Spleen (tissue), 11 donors: ENCODE data around the gene TRAFD1. TPM values are rescaled to one million over a fixed set of nuclear protein-coding genes. Genes with fewer than 3 reads are reported as not detected.

Experiments used
- DNase-seq: peaks from one replicate; pipeline ENCODE4 v3.0.0-alpha.2; 2020
- H3K27ac ChIP-seq, 8 donors: fragments of 200-600 bp; sonication (generic) in 7 of 8; 1 replicate in 4 of 8; 2 replicates in 4 of 8; pipeline versions ENCODE4 v1.5.0 to v1.8.0; 2016 to 2021; ENCODE audit warnings: inconsistent platforms in 4 of 8, mild to moderate bottlenecking in 4 of 8, moderate library complexity in 1 of 8
- H3K27me3 ChIP-seq, 7 donors: fragments of 200-600 bp; sonication (generic) in 6 of 7; replicated peaks in 1 of 7; 1 replicate in 4 of 7; 2 replicates in 3 of 7; pipeline versions ENCODE4 v1.5.0 to v1.8.0; 2016 to 2021; ENCODE audit warnings: inconsistent platforms in 3 of 7, mild to moderate bottlenecking in 1 of 7
- H3K36me3 ChIP-seq, 6 donors: fragments of 200-600 bp; sonication (generic) in 5 of 6; 1 replicate in 4 of 6; 2 replicates in 2 of 6; pipeline versions ENCODE4 v1.5.0 to v1.8.0; 2016 to 2021; ENCODE audit warnings: inconsistent platforms in 2 of 6
- H3K4me1 ChIP-seq, 6 donors: fragments of 200-600 bp; sonication (generic) in 5 of 6; 1 replicate in 3 of 6; 2 replicates in 3 of 6; pipeline versions ENCODE4 v1.5.0 to v1.8.0; 2016 to 2021; ENCODE audit warnings: inconsistent platforms in 3 of 6
- H3K4me3 ChIP-seq, 8 donors: fragments of 200-600 bp; sonication (generic) in 7 of 8; 1 replicate in 4 of 8; 2 replicates in 4 of 8; pipeline versions ENCODE4 v1.5.0 to v1.8.0; 2016 to 2021; ENCODE audit warnings: inconsistent platforms in 4 of 8, mild to moderate bottlenecking in 4 of 8, moderate library complexity in 2 of 8
- H3K9me3 ChIP-seq, 8 donors: fragments of 200-600 bp; sonication (generic) in 7 of 8; 1 replicate in 4 of 8; 2 replicates in 4 of 8; pipeline versions ENCODE4 v1.5.0 to v1.8.0; 2016 to 2021; ENCODE audit warnings: inconsistent platforms in 4 of 8
- CTCF ChIP-seq, 11 experiments: fragments of 200-600 bp in 7 of 11; fragments of 450-650 bp in 4 of 11; sonication (generic) in 4 of 11; IDR thresholded peaks in 8 of 11; conservative IDR thresholded peaks in 3 of 11; 1 replicate in 7 of 11; 2 replicates in 4 of 11; pipeline versions ENCODE4 v1.4.0 to v1.8.0; 2016 to 2021; ENCODE audit warnings: antibody characterized with exemption in 11 of 11, inconsistent platforms in 4 of 11, mild to moderate bottlenecking in 1 of 11
- POLR2A ChIP-seq, 3 donors: fragments of 450-650 bp; IDR thresholded peaks; one replicate each; pipeline ENCODE4 v1.5.1; 2017; ENCODE audit warnings: antibody characterized with exemption in 3 of 3, mild to moderate bottlenecking in 1 of 3
- POLR2AphosphoS5 ChIP-seq, 3 donors: sonication (generic); formaldehyde crosslinking; IDR thresholded peaks; one replicate each; pipeline ENCODE4 v1.5.1; 2017; ENCODE audit warnings: antibody characterized with exemption in 3 of 3
- WGBS, 5 donors: extraction: QIAGEN DNeasy Blood & Tissue Kit in 3 of 5; methylation state at CpG; one replicate each; pipeline versions ENCODE4 v1.1.5 to v1.1.7; 2013 to 2018; 5-methylcytosine and 5-hydroxymethylcytosine counted together
- intact Hi-C: fragments of 100-400 bp; cut with DNase I; formaldehyde crosslinking; loops from one replicate; pipeline ENCODE4 v1.15.0; 2023; ENCODE audit warnings: low total_unique reads
- polyA plus RNA-seq, 3 donors: library from polyadenylated mRNA; stranded (reverse); fragments of 200-250 nt; gene quantifications; one replicate each; pipeline ENCODE4 v1.2.1, GENCODE V29; 2013
- total RNA-seq, 7 donors: library from RNA; depleted of rRNA in 3 of 7; stranded (reverse); fragments of >200 nt in 3 of 7; fragmentation: NEBNext Ultra II Directional in 4 of 7; extraction: Animal tissue kit (Norgen Biotek cat#: 25700) in 4 of 7; gene quantifications; one replicate each; pipeline versions ENCODE4 v1.1.0 to v1.2.1, GENCODE V29; 2016 to 2021
- donor health status: healthy with polysubstance abuse.
- donor health status: DM: no; HTN: no; CAD: no; lungs with moderate emphysema.
- donor health status: DM: no; HTN: no; CAD: no.
- donor health status: Bipolar disorder and iron deficiency.
- donor health status: healthy.
- donor health status: DM: no; HTN: no; CAD: no.
- donor health status: DM: yes; HTN: yes; CAD: no.

Gene TRAFD1
- total and polyA plus RNA-seq, 10 donors: 18.6 to 63.4 (median 51.0) TPM

GRCh38 chr12:112126000-112126438, 659 bp downstream of the TRAFD1 start:
- peak overlapping the region; percentile 71 to 98 (median 96) for H3K27ac ChIP-seq
- 0 to 5% (median 2%) methylated on average over 14 to 25 of the region's 25 CpGs for WGBS, 5 donors
- peak overlapping the region; percentile 76 to 98 (median 86) for H3K4me3 ChIP-seq
- intact Hi-C loops: no loop called here
- no peaks in the 10 kb centered on the region for H3K36me3 ChIP-seq
- H3K9me3 ChIP-seq: no peaks in the 10 kb centered on the region
- DNase-seq: no peak
- TF ChIP-seq POLR2AphosphoS5 (IDR thresholded peaks at IDR 0.05) (no peak), POLR2A (IDR thresholded peaks at IDR 0.05) (no peak)
- H3K27me3 ChIP-seq: no peaks in the 10 kb centered on the region
- H3K4me1 ChIP-seq: peaks cover 27 to 64% (median 61%) of the 10 kb centered on the region in 6 donors

- peaks cover 36 to 73% (median 70%) of the 10 kb centered on the region in 6 donors for H3K4me1 ChIP-seq
These were observed 1.6 kb downstream of the TRAFD1 start for GRCh38 chr12:112126911-112127310.

GRCh38 chr12:112130441-112130998, 5.2 kb downstream of the TRAFD1 start:
- Histone ChIP-seq H3K27me3 (no peaks in the 10 kb centered on the region), H3K27ac (peak overlapping the region; percentile 63 to 98 (median 93)), H3K36me3 (peaks cover 4 to 41% (median 13%) of the 10 kb centered on the region in 6 donors), H3K9me3 (no peaks in the 10 kb centered on the region), H3K4me3 (peak overlapping the region in 6 of 8 donors; percentile 9 to 57 (median 16)), H3K4me1 (peaks cover 35 to 90% (median 75%) of the 10 kb centered on the region in 6 donors)
- no peak for TF ChIP-seq POLR2A (IDR thresholded peaks at IDR 0.05)
- no peak for TF ChIP-seq CTCF (IDR thresholded peaks at IDR 0.05 in 8 of 11, conservative IDR thresholded peaks at IDR 0.05 in 3 of 11)
- TF ChIP-seq POLR2AphosphoS5 (IDR thresholded peaks at IDR 0.05): no peak
- DNase-seq: no peak
- intact Hi-C loops: no loop called here
- 0 to 2% (median 0%) methylated on average over 2 of the region's 2 CpGs for WGBS, 5 donors

More at GRCh38 chr12:112126911-112127310, 1.6 kb downstream of the TRAFD1 start:
- Histone ChIP-seq H3K4me3 (peak overlapping the region in 6 of 8 donors; percentile 14 to 98 (median 88)), H3K9me3 (no peaks in the 10 kb centered on the region), H3K27me3 (no peaks in the 10 kb centered on the region), H3K27ac (peak overlapping the region in 7 of 8 donors; percentile 42 to 98 (median 97)), H3K36me3 (peaks cover 0 to 7% (median 0%) of the 10 kb centered on the region in 6 donors)
- TF ChIP-seq CTCF (IDR thresholded peaks at IDR 0.05 in 8 of 11, conservative IDR thresholded peaks at IDR 0.05 in 3 of 11) (no peak), POLR2A (IDR thresholded peaks at IDR 0.05) (no peak), POLR2AphosphoS5 (IDR thresholded peaks at IDR 0.05) (no peak)
- no peak for DNase-seq
- intact Hi-C loops: no loop called here
- 64 to 82% (median 75%) methylated on average over 7 of the region's 7 CpGs for WGBS, 5 donors

GRCh38 chr12:112131686-112132085, 6.3 kb downstream of the TRAFD1 start:
- Histone ChIP-seq H3K9me3 (no peaks in the 10 kb centered on the region), H3K27me3 (no peaks in the 10 kb centered on the region), H3K36me3 (peaks cover 4 to 52% (median 24%) of the 10 kb centered on the region in 6 donors), H3K27ac (peak overlapping the region; percentile 63 to 98 (median 93)), H3K4me3 (no peak overlapping the region), H3K4me1 (peaks cover 31 to 81% (median 67%) of the 10 kb centered on the region in 6 donors)
- intact Hi-C loops: no loop called here
- TF ChIP-seq CTCF (IDR thresholded peaks at IDR 0.05 in 8 of 11, conservative IDR thresholded peaks at IDR 0.05 in 3 of 11): no peak
- TF ChIP-seq POLR2AphosphoS5 (IDR thresholded peaks at IDR 0.05): no peak
- TF ChIP-seq POLR2A (IDR thresholded peaks at IDR 0.05): no peak
- WGBS, 5 donors: 57 to 79% (median 69%) methylated on average over 1 of the region's 1 CpG
- DNase-seq: no peak
